SU-DHL-6 (cell line): ENCODE measurements around the gene PRR36.

Experiments used
- H2AFZ ChIP-seq: fragments of 200-600 bp; sonication (generic); 2 replicates; pipeline ENCODE4 v1.6.1; 2014; ENCODE audit warnings: low read depth, mild to moderate bottlenecking, moderate library complexity, mixed read lengths, antibody characterized with exemption, low read length; ENCODE audit not compliant: severe bottlenecking
- H3F3A ChIP-seq: fragments of 200-600 bp; shearing (Covaris generic); 2 replicates; pipeline ENCODE4 v1.6.0; 2016; ENCODE audit warnings: antibody characterized with exemption, mild to moderate bottlenecking; ENCODE audit not compliant: insufficient read depth
- H3K27ac ChIP-seq: fragments of 200-600 bp; sonication (generic); 2 replicates; pipeline ENCODE4 v1.5.1; 2016; ENCODE audit warnings: low read depth, mild to moderate bottlenecking, low read length, moderate library complexity, mixed read lengths
- H3K27me3 ChIP-seq: fragments of 200-600 bp; sonication (generic), shearing (Covaris generic); 2 replicates; pipeline ENCODE4 v1.6.0; 2014; ENCODE audit warnings: mild to moderate bottlenecking, low read length
- H3K36me3 ChIP-seq: fragments of 200-600 bp; sonication (generic); 2 replicates; pipeline ENCODE4 v1.6.1; 2014; ENCODE audit warnings: mild to moderate bottlenecking, low read length, mixed read lengths
- H3K4me2 ChIP-seq: fragments of 300-600, 200-600 bp; shearing (Covaris generic), sonication (generic); 2 replicates; pipeline ENCODE4 v1.6.0; 2014; ENCODE audit warnings: low read length, low read depth, mild to moderate bottlenecking; ENCODE audit not compliant: poor library complexity, severe bottlenecking
- H3K4me3 ChIP-seq: fragments of 200-600 bp; sonication (generic); 2 replicates; pipeline ENCODE4 v1.5.1; 2014; ENCODE audit warnings: antibody characterized with exemption, low read length, mild to moderate bottlenecking, mixed read lengths; ENCODE audit not compliant: insufficient read depth, poor library complexity, severe bottlenecking
- H3K79me2 ChIP-seq: fragments of 200-600 bp; sonication (generic); 2 replicates; pipeline ENCODE4 v1.6.1; 2014; ENCODE audit warnings: mild to moderate bottlenecking, low read length, moderate library complexity; ENCODE audit not compliant: insufficient read depth
- H3K9ac ChIP-seq: fragments of 200-600 bp; sonication (generic); 2 replicates; pipeline ENCODE4 v1.7.0; 2014; ENCODE audit warnings: mild to moderate bottlenecking, low read length
- H3K9me2 ChIP-seq: fragments of 200-600 bp; sonication (generic); replicated peaks from 2 replicates; pipeline ENCODE4 v1.6.1; 2014; ENCODE audit warnings: low read length; ENCODE audit not compliant: insufficient read depth
- H3K9me3 ChIP-seq: fragments of 200-600 bp; sonication (generic); 2 replicates; pipeline ENCODE4 v1.6.1; 2014; ENCODE audit warnings: low read length, mixed read lengths; ENCODE audit not compliant: insufficient read depth
- H4K20me1 ChIP-seq: fragments of 200-600 bp; sonication (generic); 2 replicates; pipeline ENCODE4 v1.6.1; 2014; ENCODE audit warnings: low read depth, mild to moderate bottlenecking, antibody characterized with exemption, low read length, moderate library complexity, mixed read lengths
- CTCF ChIP-seq: fragments of 200-600 bp; sonication (generic); IDR thresholded peaks from one replicate; pipeline ENCODE4 v1.5.1; 2017; ENCODE audit warnings: antibody characterized with exemption, mild to moderate bottlenecking, low read length, moderate library complexity; ENCODE audit not compliant: insufficient read depth, poor library complexity, severe bottlenecking
- EZH2phosphoT487 ChIP-seq: fragments of 200-600 bp; sonication (generic), shearing (Covaris generic); conservative IDR thresholded peaks from 2 replicates; pipeline ENCODE4 v1.6.1; 2018; ENCODE audit warnings: mild to moderate bottlenecking, antibody characterized with exemption, low read length, moderate library complexity, mixed read lengths

Gene PRR36

GRCh38 chr19:7843521-7843920 lies 30.7 kb downstream of the PRR36 start:
- H3K36me3 ChIP-seq = no peaks in the 10 kb centered on the region
- H2AFZ ChIP-seq = no peak overlapping the region
- H3K9me3 ChIP-seq = 0 out of 2 replicates have a peak, but pooled peaks cover 5% of the 10 kb centered on the region
- H4K20me1 ChIP-seq = no peaks in the 10 kb centered on the region
- no peaks in the 10 kb centered on the region for H3K27me3 ChIP-seq
- H3K9me2 ChIP-seq = no peaks in the 10 kb centered on the region
- H3F3A ChIP-seq = no peaks in the 10 kb centered on the region
- no peak overlapping the region for H3K4me3 ChIP-seq
- H3K9ac ChIP-seq = no peak overlapping the region
- TF ChIP-seq EZH2phosphoT487 = no peak
- TF ChIP-seq CTCF = no peak
- H3K27ac ChIP-seq = no peak overlapping the region
- H3K4me2 ChIP-seq = no peak overlapping the region
- H3K79me2 ChIP-seq = no peaks in the 10 kb centered on the region

- Histone ChIP-seq H4K20me1 (no peaks in the 10 kb centered on the region), H3K27ac (no peak overlapping the region), H3F3A (no peaks in the 10 kb centered on the region), H2AFZ (no peak overlapping the region), H3K9me3 (0 out of 2 replicates have a peak, but pooled peaks cover 5% of the 10 kb centered on the region), H3K9me2 (no peaks in the 10 kb centered on the region), H3K4me2 (no peak overlapping the region), H3K79me2 (no peaks in the 10 kb centered on the region), H3K9ac (no peak overlapping the region), H3K36me3 (no peaks in the 10 kb centered on the region), H3K4me3 (no peak overlapping the region), H3K27me3 (no peaks in the 10 kb centered on the region)
- TF ChIP-seq CTCF = no peak
- no peak for TF ChIP-seq EZH2phosphoT487
Observed at GRCh38 chr19:7842661-7843294, 31.4 kb downstream of the PRR36 start.

- Histone ChIP-seq H3K9me3 (0 out of 2 replicates have a peak, but pooled peaks cover 5% of the 10 kb centered on the region), H3K9ac (no peak overlapping the region), H3K27me3 (no peaks in the 10 kb centered on the region), H3K9me2 (no peaks in the 10 kb centered on the region), H4K20me1 (no peaks in the 10 kb centered on the region), H3K79me2 (no peaks in the 10 kb centered on the region), H2AFZ (no peak overlapping the region), H3K27ac (no peak overlapping the region), H3F3A (no peaks in the 10 kb centered on the region), H3K4me3 (no peak overlapping the region), H3K4me2 (no peak overlapping the region), H3K36me3 (no peaks in the 10 kb centered on the region)
- no peak for TF ChIP-seq CTCF
- TF ChIP-seq EZH2phosphoT487 = no peak
Observed at GRCh38 chr19:7841751-7842660, 32.2 kb downstream of the PRR36 start.
